HepG2 (cell line): Measurements from ENCODE around the gene CTNNBIP1. TPM values are rescaled to one million over a fixed set of nuclear protein-coding genes. Genes with fewer than 3 reads are reported as not detected.

Experiments
- ATF1 ChIP-seq: IDR thresholded peaks from 2 replicates; pipeline ENCODE4 v1.6.1; 2016; ENCODE audit warnings: mild to moderate bottlenecking, control low read depth
- BCL3 ChIP-seq: sonication (generic); formaldehyde crosslinking; IDR thresholded peaks from 2 replicates; pipeline ENCODE4 v1.5.1; 2020; ENCODE audit warnings: mild to moderate bottlenecking, missing genetic modification reagents, moderate library complexity
- CENPT ChIP-seq: sonication (generic); formaldehyde crosslinking; IDR thresholded peaks from 2 replicates; pipeline ENCODE4 v1.8.0; 2022; ENCODE audit warnings: low read depth, mild to moderate bottlenecking, moderate library complexity, missing genetic modification reagents
- DRAP1 ChIP-seq: IDR thresholded peaks from 2 replicates; pipeline ENCODE4 v1.6.1; 2016; ENCODE audit warnings: missing genetic modification reagents, missing compliant biosample characterization
- HDAC2 ChIP-seq: sonication (generic); formaldehyde crosslinking; IDR thresholded peaks from 2 replicates; pipeline ENCODE4 v1.4.0; 2020; ENCODE audit warnings: missing genetic modification reagents
- IRF2 ChIP-seq: IDR thresholded peaks from 2 replicates; pipeline ENCODE4 v1.6.1; 2018; ENCODE audit warnings: missing genetic modification reagents, missing compliant biosample characterization
- KDM5B ChIP-seq: sonication (generic); formaldehyde crosslinking; IDR thresholded peaks from 2 replicates; pipeline ENCODE4 v1.4.0; 2020; ENCODE audit warnings: missing genetic modification reagents, mild to moderate bottlenecking, borderline replicate concordance
- MED1 ChIP-seq: sonication (generic); formaldehyde crosslinking; IDR thresholded peaks from 2 replicates; pipeline ENCODE4 v1.4.0; 2020; ENCODE audit warnings: missing genetic modification reagents
- RNF2 ChIP-seq: fragments of 450-650 bp; conservative IDR thresholded peaks from 2 replicates; pipeline ENCODE4 v1.6.1; 2016; ENCODE audit warnings: low read depth
- RXRB ChIP-seq: IDR thresholded peaks from 2 replicates; pipeline ENCODE4 v1.6.1; 2016; ENCODE audit warnings: borderline replicate concordance, missing genetic modification reagents, missing compliant biosample characterization
- SNRNP70 ChIP-seq: fragments of 200-400 bp; formaldehyde crosslinking; IDR thresholded peaks from 2 replicates; pipeline ENCODE4 v1.6.1; 2017; ENCODE audit warnings: mild to moderate bottlenecking, low read depth, low read length, moderate library complexity
- SOX13 ChIP-seq, 3 experiments: fragments of 450-650 bp in 1 of 3; sonication (generic) in 1 of 3; formaldehyde crosslinking in 1 of 3; IDR thresholded peaks in 2 of 3; conservative IDR thresholded peaks in 1 of 3; 2 replicates each; pipeline versions ENCODE4 v1.5.0 to v1.6.1; 2016 to 2020; ENCODE audit warnings: antibody characterized with exemption in 1 of 3, mild to moderate bottlenecking in 1 of 3, missing compliant biosample characterization in 1 of 3, missing genetic modification reagents in 1 of 3, moderate library complexity in 1 of 3
- SPEN ChIP-seq: sonication (generic); formaldehyde crosslinking; IDR thresholded peaks from 2 replicates; pipeline ENCODE4 v1.5.1; 2020; ENCODE audit warnings: low read depth, mild to moderate bottlenecking, missing genetic modification reagents
- ZNF451 ChIP-seq: sonication (generic); formaldehyde crosslinking; IDR thresholded peaks from 2 replicates; pipeline ENCODE4 v1.5.0; 2020; ENCODE audit warnings: mild to moderate bottlenecking, missing genetic modification reagents
- ZNF557 ChIP-seq: sonication (generic); formaldehyde crosslinking; IDR thresholded peaks from 2 replicates; pipeline ENCODE4 v1.4.0; 2020; ENCODE audit warnings: missing genetic modification reagents
- ZNF607 ChIP-seq: sonication (generic); formaldehyde crosslinking; IDR thresholded peaks from 2 replicates; pipeline ENCODE4 v1.5.1; 2020; ENCODE audit warnings: missing genetic modification reagents, mild to moderate bottlenecking, borderline replicate concordance
- ZNF629 ChIP-seq: sonication (generic); formaldehyde crosslinking; conservative IDR thresholded peaks from 2 replicates; pipeline ENCODE4 v1.5.0; 2020; ENCODE audit warnings: missing genetic modification reagents
- ZNF883 ChIP-seq: sonication (generic); formaldehyde crosslinking; IDR thresholded peaks from 2 replicates; pipeline ENCODE4 v1.5.1; 2020; ENCODE audit warnings: mild to moderate bottlenecking, missing genetic modification reagents; ENCODE audit errors: not compliant biosample characterization
- ZSCAN21 ChIP-seq: sonication (generic); formaldehyde crosslinking; IDR thresholded peaks from 2 replicates; pipeline ENCODE4 v1.8.0; 2022; ENCODE audit warnings: mild to moderate bottlenecking, missing genetic modification reagents, moderate library complexity, borderline replicate concordance
- polyA plus RNA-seq, 8 experiments: library from polyadenylated mRNA; depleted of rRNA in 3 of 8; stranded (reverse) in 7 of 8; unstranded in 1 of 8; fragments of >200 nt; fragmentation: Illumina TruSeq in 4 of 8; extraction: Trizol in 4 of 8; gene quantifications; 2 replicates each; pipeline versions ENCODE4 v1.2.1 to v1.2.3, GENCODE V29; 2011 to 2016; ENCODE audit warnings: low read depth in 4 of 8, missing spikeins in 1 of 8, mixed read lengths in 1 of 8; ENCODE audit not compliant: insufficient read depth in 1 of 8
- total RNA-seq, 5 experiments: library from RNA; depleted of rRNA; stranded (reverse); fragments of >200 nt; fragmentation: Illumina TruSeq; extraction: Trizol; gene quantifications; 2 replicates each; pipeline ENCODE4 v1.2.3, GENCODE V29; 2016; ENCODE audit warnings: low read depth in 1 of 5
- TF ChIP-seq, protein P1 (sequence below): fragments of 450-650 bp; IDR thresholded peaks from 2 replicates; pipeline ENCODE4 v1.6.1; 2016
- TF ChIP-seq, protein P2 (sequence below): sonication (generic); formaldehyde crosslinking; IDR thresholded peaks from 2 replicates; pipeline ENCODE4 v1.5.0; 2020; ENCODE audit warnings: mild to moderate bottlenecking, missing genetic modification reagents, borderline replicate concordance

Gene CTNNBIP1
- total and polyA plus RNA-seq, 2 of the 13 experiments (the other 11 are each of a cell fraction or from before 2014, with no cell fraction given): 71.7 to 83.0 TPM

DNA sequence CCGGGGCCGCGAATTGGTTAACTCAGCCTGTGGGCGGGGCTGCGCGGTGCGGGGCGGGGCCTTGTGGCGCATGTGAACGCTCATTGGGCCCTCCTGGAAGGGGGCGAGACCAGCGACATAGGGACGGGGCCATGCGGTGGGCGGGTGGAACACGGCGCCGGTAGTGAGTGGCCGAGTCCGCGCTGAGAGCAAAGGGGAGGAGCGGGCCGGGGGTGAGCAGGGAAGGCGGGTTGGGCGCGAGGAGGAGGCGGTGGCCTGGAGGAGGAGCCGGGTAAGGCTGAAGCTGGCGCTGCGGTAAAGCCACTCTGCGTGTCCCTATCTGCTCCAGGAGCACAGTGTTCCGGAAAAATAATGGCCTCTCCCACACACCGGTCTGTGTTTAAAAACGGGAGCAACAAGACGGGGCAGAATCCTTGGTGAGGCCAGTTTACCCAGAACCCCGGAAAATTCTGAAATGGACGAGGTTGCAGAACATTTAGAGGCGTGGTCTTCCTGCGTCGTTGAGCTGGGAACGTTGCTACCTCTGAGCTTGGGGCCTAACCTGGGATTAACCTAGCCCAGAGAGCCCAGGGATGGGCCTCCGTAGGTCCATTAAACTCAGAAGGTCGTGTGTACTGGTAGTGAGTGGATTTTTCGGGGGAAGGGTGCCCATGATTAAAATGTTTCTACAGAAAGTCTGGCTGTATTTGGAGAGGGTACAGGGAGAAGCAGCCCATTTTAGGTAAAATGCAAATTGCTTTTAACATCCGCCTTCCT is 532 bp upstream of the CTNNBIP1 start (continued):
- TF ChIP-seq SOX13 (IDR thresholded peaks at IDR 0.05): no peak
- peak in 1 of 2 experiments; percentile 8; a peak in 1 of 4 replicates for TF ChIP-seq SOX13 (CRISPR knock-in tag; conservative IDR thresholded peaks at IDR 0.05 in 1 of 2, IDR thresholded peaks at IDR 0.05 in 1 of 2)
- peak; percentile 42; the same call in 1 of the 2 replicates for TF ChIP-seq BCL3 (CRISPR knock-in tag)
- TF ChIP-seq IRF2: 0 out of 2 replicates have a peak, but pooled peaks have one; percentile 18
- peak; percentile 42 for TF ChIP-seq MED1 (CRISPR knock-in tag)
- TF ChIP-seq ATF1: 0 out of 2 replicates have a peak, but pooled peaks have one; percentile 18
- TF ChIP-seq, protein P1, sequence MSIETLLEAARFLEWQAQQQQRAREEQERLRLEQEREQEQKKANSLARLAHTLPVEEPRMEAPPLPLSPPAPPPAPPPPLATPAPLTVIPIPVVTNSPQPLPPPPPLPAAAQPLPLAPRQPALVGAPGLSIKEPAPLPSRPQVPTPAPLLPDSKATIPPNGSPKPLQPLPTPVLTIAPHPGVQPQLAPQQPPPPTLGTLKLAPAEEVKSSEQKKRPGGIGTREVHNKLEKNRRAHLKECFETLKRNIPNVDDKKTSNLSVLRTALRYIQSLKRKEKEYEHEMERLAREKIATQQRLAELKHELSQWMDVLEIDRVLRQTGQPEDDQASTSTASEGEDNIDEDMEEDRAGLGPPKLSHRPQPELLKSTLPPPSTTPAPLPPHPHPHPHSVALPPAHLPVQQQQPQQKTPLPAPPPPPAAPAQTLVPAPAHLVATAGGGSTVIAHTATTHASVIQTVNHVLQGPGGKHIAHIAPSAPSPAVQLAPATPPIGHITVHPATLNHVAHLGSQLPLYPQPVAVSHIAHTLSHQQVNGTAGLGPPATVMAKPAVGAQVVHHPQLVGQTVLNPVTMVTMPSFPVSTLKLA: peak; percentile 63
- TF ChIP-seq RXRB: peak; percentile 7; the same call in 1 of the 2 replicates
- TF ChIP-seq HDAC2 (CRISPR knock-in tag): peak; percentile 17; the same call in 1 of the 2 replicates
- no peak for TF ChIP-seq SNRNP70
- 0 out of 2 replicates have a peak, but pooled peaks have one; percentile 75 for TF ChIP-seq ZNF557 (CRISPR knock-in tag)
- no peak for TF ChIP-seq CENPT (CRISPR knock-in tag)
- TF ChIP-seq DRAP1 (CRISPR knock-in tag): peak; percentile 73
- peak; percentile 51; the same call in 1 of the 2 replicates for TF ChIP-seq ZNF607 (CRISPR knock-in tag)
- TF ChIP-seq SPEN (CRISPR knock-in tag): peak; percentile 58; the same call in 1 of the 2 replicates
- TF ChIP-seq ZNF883 (CRISPR knock-in tag): peak; percentile 61
- peak; percentile 52; the same call in 1 of the 2 replicates for TF ChIP-seq KDM5B (CRISPR knock-in tag)
- TF ChIP-seq ZSCAN21 (CRISPR knock-in tag): 0 out of 2 replicates have a peak, but pooled peaks have one; percentile 42
- peak; percentile 80; the same call in 1 of the 2 replicates for TF ChIP-seq ZNF451 (CRISPR knock-in tag)
- TF ChIP-seq, protein P2, sequence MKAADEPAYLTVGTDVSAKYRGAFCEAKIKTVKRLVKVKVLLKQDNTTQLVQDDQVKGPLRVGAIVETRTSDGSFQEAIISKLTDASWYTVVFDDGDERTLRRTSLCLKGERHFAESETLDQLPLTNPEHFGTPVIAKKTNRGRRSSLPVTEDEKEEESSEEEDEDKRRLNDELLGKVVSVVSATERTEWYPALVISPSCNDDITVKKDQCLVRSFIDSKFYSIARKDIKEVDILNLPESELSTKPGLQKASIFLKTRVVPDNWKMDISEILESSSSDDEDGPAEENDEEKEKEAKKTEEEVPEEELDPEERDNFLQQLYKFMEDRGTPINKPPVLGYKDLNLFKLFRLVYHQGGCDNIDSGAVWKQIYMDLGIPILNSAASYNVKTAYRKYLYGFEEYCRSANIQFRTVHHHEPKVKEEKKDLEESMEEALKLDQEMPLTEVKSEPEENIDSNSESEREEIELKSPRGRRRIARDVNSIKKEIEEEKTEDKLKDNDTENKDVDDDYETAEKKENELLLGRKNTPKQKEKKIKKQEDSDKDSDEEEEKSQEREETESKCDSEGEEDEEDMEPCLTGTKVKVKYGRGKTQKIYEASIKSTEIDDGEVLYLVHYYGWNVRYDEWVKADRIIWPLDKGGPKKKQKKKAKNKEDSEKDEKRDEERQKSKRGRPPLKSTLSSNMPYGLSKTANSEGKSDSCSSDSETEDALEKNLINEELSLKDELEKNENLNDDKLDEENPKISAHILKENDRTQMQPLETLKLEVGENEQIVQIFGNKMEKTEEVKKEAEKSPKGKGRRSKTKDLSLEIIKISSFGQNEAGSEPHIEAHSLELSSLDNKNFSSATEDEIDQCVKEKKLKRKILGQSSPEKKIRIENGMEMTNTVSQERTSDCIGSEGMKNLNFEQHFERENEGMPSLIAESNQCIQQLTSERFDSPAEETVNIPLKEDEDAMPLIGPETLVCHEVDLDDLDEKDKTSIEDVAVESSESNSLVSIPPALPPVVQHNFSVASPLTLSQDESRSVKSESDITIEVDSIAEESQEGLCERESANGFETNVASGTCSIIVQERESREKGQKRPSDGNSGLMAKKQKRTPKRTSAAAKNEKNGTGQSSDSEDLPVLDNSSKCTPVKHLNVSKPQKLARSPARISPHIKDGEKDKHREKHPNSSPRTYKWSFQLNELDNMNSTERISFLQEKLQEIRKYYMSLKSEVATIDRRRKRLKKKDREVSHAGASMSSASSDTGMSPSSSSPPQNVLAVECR: peak; percentile 78; the same call in 1 of the 2 replicates
- no peak for TF ChIP-seq RNF2
- TF ChIP-seq ZNF629 (CRISPR knock-in tag): no peak; the same call in 1 of the 2 replicates
